GM12872 (cell line): ENCODE measurements around the gene DIAPH3.

Source experiments
- TF ChIP-seq, protein P1 (sequence below): IDR thresholded peaks from 3 replicates; pipeline ENCODE4 v1.5.1; 2011; ENCODE audit warnings: low read depth, mild to moderate bottlenecking, low read length, moderate library complexity; ENCODE audit not compliant: insufficient read depth

The DIAPH3 gene

DNA sequence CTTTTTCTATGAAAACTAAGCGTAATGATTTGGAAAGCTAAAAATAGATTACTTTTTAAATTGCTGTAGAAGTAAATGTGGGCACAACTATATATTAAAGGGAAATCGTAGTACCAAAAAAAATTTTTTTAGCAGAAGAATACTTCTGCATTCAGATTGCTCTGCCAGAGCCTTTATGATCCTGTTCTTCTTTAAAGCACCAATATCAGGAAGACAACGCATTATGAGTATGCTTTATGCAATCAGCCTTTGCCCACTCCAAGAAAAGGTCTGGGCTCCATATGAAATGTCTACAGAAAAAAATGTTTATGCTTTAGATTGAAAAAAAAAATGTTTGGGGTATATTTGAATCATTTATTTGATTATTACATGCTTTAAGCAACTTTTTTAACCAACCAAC, 137.4 kb downstream of the DIAPH3 start:
- TF ChIP-seq, protein P1, sequence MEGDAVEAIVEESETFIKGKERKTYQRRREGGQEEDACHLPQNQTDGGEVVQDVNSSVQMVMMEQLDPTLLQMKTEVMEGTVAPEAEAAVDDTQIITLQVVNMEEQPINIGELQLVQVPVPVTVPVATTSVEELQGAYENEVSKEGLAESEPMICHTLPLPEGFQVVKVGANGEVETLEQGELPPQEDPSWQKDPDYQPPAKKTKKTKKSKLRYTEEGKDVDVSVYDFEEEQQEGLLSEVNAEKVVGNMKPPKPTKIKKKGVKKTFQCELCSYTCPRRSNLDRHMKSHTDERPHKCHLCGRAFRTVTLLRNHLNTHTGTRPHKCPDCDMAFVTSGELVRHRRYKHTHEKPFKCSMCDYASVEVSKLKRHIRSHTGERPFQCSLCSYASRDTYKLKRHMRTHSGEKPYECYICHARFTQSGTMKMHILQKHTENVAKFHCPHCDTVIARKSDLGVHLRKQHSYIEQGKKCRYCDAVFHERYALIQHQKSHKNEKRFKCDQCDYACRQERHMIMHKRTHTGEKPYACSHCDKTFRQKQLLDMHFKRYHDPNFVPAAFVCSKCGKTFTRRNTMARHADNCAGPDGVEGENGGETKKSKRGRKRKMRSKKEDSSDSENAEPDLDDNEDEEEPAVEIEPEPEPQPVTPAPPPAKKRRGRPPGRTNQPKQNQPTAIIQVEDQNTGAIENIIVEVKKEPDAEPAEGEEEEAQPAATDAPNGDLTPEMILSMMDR, result no peak

DNA sequence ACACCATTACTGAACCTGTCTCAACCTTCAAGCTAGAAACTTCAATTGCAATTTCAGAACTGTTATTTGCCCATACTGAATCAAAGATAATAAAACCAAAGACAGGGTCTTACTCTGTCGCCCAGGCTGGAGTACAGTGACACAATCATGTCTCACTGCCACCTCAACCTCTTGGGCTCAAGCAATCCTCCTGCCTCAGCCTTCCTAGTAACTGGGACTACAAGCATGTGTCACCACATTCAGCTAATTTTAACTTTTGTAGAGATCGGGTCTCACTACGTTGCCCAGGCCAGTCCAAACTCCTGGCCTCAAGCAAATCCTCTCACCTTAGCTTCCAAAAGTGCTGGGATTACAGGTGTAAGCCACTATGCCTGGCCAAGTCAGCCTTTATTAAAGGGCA, 143.4 kb downstream of the DIAPH3 start:
- TF ChIP-seq, protein P1, result no peak

DNA sequence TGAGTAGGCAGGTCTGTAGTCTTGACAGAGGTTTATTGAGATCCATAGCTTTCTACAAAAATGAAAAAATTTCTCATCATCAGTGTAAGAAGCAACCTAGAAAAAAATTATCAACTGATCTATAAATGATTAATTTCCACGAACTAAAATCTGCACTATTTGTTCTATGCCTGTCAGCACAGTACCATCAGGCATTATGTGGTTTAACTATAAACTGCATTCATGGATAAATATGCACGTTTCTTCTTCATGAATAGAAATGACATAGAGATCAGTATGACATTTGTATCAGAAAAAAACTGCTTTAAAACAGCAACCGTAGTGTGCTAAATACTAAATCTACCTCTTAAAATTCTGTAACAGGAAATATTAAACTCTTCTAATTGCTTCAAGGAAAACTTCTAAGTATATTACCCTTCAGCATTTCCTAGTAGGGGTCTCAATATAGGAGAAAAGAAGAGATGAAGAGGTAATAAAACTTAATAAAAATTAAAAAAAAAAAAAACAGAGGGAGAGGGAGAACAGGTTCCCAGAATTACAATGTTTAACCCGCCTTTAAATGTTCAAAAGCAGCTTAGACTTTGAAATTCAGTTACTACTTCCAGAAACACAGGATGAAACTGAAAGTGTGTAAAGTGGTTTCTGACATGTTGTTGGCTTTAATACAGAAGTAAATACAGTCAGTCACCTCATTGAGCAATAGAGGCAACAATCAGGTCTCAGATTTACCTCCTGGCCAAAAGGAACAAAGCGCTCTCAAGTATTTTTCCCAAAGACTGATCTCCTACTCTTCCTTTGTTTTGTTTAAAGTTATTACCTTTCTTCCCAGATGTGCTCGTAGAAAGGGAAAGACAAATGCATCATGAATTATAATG, 144.4 kb downstream of the DIAPH3 start:
- TF ChIP-seq, protein P1, result no peak

DNA sequence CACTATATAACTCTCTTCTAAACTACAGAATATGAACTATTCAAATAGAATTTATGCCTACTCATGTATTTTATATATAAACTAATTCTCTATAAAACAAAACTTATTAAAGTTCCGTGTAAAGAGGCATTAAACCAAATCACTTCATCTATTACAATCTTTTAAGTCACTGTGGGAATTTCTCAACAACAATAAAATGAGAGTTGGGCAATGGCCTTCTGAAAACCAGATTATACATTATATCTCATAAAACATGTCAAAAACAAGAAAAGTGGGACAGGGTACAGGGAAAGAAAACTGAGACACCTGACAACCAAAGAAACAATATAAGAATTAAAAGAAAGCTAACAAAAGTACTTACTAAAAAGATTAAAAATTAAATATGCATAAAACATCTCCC, 145.2 kb downstream of the DIAPH3 start:
- TF ChIP-seq, protein P1, result no peak

DNA sequence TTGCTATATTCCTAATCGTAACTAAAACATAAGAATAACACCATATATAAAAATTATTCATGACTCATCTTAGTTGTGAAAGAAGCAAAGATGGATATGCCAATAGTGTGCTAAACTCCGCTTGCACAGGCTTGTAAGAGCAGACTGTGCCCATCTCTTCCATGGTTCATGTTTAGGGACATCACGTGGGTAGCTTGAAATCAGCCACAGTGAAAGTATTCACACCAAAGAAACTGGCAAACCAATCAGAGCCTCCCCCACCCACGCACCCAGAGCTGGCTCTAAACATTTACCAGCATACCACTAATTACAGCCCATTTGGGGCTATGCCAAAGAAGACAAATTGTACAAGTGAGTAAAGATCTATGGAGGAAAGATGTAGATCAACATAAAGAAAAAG, 147.5 kb downstream of the DIAPH3 start:
- TF ChIP-seq, protein P1, result no peak

DNA sequence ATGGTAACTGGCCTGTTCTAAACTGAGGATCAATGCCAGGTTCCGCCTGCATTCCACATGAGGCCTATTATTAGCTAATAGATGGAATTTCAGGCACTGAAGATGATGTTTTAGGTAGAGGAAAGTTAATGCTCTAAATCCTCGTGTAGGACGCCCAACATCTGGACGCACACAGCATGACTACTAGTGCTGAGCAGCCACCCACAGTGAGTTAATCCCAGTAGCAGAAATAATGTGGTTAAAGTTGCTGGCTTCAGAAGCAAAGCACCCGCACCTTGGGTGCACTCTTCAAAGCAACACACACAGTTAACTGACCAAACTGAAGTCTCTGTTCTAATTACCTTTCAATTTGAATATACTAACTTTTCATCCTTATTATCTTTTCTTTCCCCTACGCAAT, 150.6 kb downstream of the DIAPH3 start:
- TF ChIP-seq, protein P1, result no peak

DNA sequence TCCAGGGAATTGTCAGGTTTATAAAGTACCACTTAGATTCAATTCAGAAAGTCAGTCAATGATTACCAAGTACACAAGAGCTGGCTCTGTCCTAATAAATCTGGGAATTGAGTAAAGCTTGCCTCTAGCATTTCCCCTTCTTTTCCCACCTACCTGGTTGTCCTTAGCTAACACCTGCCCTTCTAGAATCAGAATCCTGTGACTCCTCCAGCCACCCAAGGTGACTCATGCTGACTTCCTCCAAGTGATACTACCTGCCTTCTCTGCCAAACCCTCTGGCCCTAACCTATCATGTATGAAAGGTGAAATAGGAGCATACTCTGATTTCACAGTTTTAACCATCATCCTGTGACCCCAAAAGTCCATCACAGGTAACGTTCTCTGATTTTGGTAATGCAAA, 151.2 kb downstream of the DIAPH3 start:
- TF ChIP-seq, protein P1, result no peak
